ENCODE data around the gene EBNA1BP2. TPM values are rescaled to one million over a fixed set of nuclear protein-coding genes. Genes with fewer than 3 reads are reported as not detected.
A peak's percentile ranks its signal among the peaks of the same experiment; 100 is the strongest.
"Not testable (repeated sequence)": the region's sequence is repeated elsewhere in the genome, so short reads cannot be mapped to it uniquely, and the experiment has no call there.

The EBNA1BP2 gene
- total RNA-seq, 2 donors from 2014 or later = 26.3 to 37.0 TPM

- DNase-seq (no peak), ATAC-seq (no peak)
- intact Hi-C loops (cut with DNase I) = no loop called here
Measured at GRCh38 chr1:43177691-43178090, 5.6 kb upstream of the EBNA1BP2 start.

GRCh38 chr1:43174873-43175272 is 2.8 kb upstream of the EBNA1BP2 start:
- intact Hi-C loops (cut with DNase I) = no loop called here
- ATAC-seq = no peak

GRCh38 chr1:43172527-43172972 is 460 bp upstream of the EBNA1BP2 start:
- intact Hi-C loops (cut with DNase I) = no loop called here

More at GRCh38 chr1:43174873-43175272, 2.8 kb upstream of the EBNA1BP2 start:
- DNase-seq = no peak

GRCh38 chr1:43171312-43171875 is 696 bp downstream of the EBNA1BP2 start:
- intact Hi-C loops (cut with DNase I) = no loop called here
- no peak for ATAC-seq
- no peak for DNase-seq

More at GRCh38 chr1:43172527-43172972, 460 bp upstream of the EBNA1BP2 start:
- ATAC-seq (peak; percentile 97 to 98), DNase-seq (peak; percentile 88)

- DNase-seq (no peak), ATAC-seq (no peak)
- intact Hi-C loops (cut with DNase I) = no loop called here
Measured at GRCh38 chr1:43165765-43166164, 6.3 kb downstream of the EBNA1BP2 start.

- no peak for ATAC-seq
- intact Hi-C loops (cut with DNase I) = no loop called here
- DNase-seq = no peak
Measured at GRCh38 chr1:43165162-43165561, 6.9 kb downstream of the EBNA1BP2 start.

GRCh38 chr1:43156026-43156425 is 16.1 kb downstream of the EBNA1BP2 start:
- ATAC-seq (no peak), DNase-seq (no peak)
- intact Hi-C loops (cut with DNase I) = no loop called here

GRCh38 chr1:43153443-43153842 is 18.6 kb downstream of the EBNA1BP2 start:
- DNase-seq (no peak), ATAC-seq (no peak)
- intact Hi-C loops (cut with DNase I) = no loop called here

GRCh38 chr1:43152866-43153265 is 19.2 kb downstream of the EBNA1BP2 start:
- DNase-seq (no peak), ATAC-seq (no peak)
- intact Hi-C loops (cut with DNase I) = no loop called here

GRCh38 chr1:43149889-43150288 is 22.2 kb downstream of the EBNA1BP2 start:
- DNase-seq (no peak), ATAC-seq (no peak)

GRCh38 chr1:43147625-43148327 is 24.3 kb downstream of the EBNA1BP2 start:
- peak; percentile 93 to 95 for ATAC-seq
- peak; percentile 80 for DNase-seq
- intact Hi-C loops (cut with DNase I) = no loop called here

More at GRCh38 chr1:43149889-43150288, 22.2 kb downstream of the EBNA1BP2 start:
- intact Hi-C loops (cut with DNase I) = no loop called here

GRCh38 chr1:43144237-43144636 is 27.9 kb downstream of the EBNA1BP2 start:
- intact Hi-C loops (cut with DNase I) = no loop called here
- DNase-seq = no peak
- ATAC-seq = no peak

- no peak for ATAC-seq
- intact Hi-C loops (cut with DNase I) = no loop called here
- no peak for DNase-seq
Measured at GRCh38 chr1:43143441-43143888, 28.6 kb downstream of the EBNA1BP2 start.

GRCh38 chr1:43140583-43140982 is 31.5 kb downstream of the EBNA1BP2 start:
- intact Hi-C loops (cut with DNase I) = no loop called here
- DNase-seq (no peak), ATAC-seq (no peak)

GRCh38 chr1:43140010-43140409 is 32.1 kb downstream of the EBNA1BP2 start:
- no peak for DNase-seq
- ATAC-seq = no peak
- intact Hi-C loops (cut with DNase I) = no loop called here

- intact Hi-C loops (cut with DNase I); DNase-seq; ATAC-seq: not testable (repeated sequence)
Measured at GRCh38 chr1:43139295-43139694, 32.8 kb downstream of the EBNA1BP2 start.

GRCh38 chr1:43137445-43138052 is 34.5 kb downstream of the EBNA1BP2 start:
- DNase-seq = no peak
- ATAC-seq = peak; percentile 87 to 92
- intact Hi-C loops (cut with DNase I) = no loop called here

GRCh38 chr1:43135857-43136781 is 36.0 kb downstream of the EBNA1BP2 start:
- intact Hi-C loops (cut with DNase I) = no loop called here
- ATAC-seq (no peak), DNase-seq (no peak)

- DNase-seq = no peak
- intact Hi-C loops (cut with DNase I) = no loop called here
- no peak for ATAC-seq
Measured at GRCh38 chr1:43134640-43135039, 37.5 kb downstream of the EBNA1BP2 start.

All from left cardiac atrium (tissue), 4 donors.